Nucleus accumbens (tissue), 56 donors: Measurements from ENCODE around the gene FAM72D.
A peak's percentile ranks its signal among the peaks of the same experiment; 100 is the strongest.
"Not testable (repeated sequence)": the region's sequence is repeated elsewhere in the genome, so short reads cannot be mapped to it uniquely, and the experiment has no call there.

ENCODE experiments used
- DNase-seq, 56 donors: peaks; one replicate each; lab custom pipeline; 2025; lab: John Stamatoyannopoulos, UW

FAM72D gene

DNA sequence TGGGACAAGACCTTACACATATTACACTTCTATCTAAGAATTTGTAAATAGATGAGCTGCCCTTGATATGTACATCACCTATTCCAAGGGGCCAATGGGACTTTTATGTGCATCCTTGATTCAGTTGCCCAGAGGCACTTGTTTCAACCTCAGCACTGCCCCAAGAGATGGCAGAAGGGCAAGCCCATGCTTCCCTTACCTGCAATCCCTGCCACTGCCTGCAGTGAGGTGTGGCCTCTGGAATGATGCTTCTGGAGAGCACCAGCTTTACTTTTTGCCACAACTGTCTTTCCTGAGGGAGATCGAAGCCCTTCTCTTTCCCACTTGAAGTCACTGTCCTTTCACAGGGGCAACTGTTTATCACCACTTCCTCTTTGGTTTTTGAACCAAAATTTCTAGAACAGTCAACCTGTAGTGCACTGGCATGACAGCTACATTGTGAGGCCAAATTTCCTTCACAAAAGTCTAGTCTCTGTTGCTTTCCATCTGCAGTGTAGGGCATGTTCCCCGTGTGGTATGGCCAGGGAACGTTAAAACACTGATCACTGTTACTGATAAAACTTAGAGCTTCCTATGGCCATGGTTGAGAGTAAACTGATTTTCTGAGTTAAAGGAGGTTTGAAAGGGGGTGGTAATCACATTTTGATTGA lies 48.6 kb downstream of the FAM72D start:
- not testable (repeated sequence) for DNase-seq

DNA sequence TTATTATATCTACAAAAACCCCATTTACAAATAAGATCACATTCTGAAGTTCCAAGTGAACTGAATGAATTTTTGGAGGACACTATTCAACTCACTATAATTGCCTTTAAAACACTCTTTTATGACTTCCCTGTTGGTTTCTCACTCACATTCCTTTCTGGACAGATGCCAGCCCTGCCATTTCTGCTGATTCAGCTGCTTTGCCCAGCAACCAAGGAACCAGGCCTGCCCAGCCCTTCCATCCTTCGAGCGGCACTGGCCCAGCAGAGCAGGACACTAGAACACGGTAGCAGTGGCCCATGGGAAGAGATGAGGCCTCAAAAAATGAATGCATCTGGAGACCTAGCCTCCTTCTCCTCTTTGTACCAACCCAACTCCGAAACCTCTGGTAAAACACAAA lies 50.5 kb downstream of the FAM72D start:
- not testable (repeated sequence) for DNase-seq

DNA sequence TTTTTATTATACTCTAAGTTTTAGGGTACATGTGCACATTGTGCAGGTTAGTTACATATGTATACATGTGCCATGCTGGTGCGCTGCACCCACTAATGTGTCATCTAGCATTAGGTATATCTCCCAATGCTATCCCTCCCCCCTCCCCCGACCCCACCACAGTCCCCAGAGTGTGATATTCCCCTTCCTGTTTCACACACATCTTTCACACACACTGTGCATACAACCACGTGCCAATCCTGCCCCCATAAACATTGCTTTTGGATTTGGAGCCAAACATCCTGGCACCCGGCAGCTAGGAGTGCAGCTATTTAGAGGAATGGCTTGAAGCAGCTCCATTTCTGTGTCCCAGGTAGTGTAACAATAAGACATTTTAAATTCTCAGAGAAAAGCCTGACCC lies 51.4 kb downstream of the FAM72D start:
- DNase-seq: not testable (repeated sequence)

DNA sequence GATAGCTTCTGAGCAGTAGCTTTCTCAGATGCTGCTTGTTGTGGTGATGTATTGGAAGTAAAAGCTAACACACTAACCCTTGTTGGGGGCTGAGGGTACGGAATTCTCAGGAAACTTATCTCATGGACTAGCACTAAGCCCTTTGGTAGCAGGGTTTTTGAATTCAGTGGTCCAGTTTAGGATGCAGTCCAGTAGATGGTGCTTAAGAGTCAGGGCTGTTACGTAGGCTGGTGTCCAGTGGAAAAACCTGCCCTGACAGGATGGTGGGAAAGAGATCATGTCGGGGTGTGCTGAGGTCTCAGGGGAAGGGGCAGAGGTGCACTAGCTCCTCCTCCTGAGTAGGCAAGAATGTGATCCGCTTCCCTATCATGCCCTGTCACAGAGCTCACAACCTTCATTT lies 59.6 kb downstream of the FAM72D start:
- DNase-seq: not testable (repeated sequence)

DNA sequence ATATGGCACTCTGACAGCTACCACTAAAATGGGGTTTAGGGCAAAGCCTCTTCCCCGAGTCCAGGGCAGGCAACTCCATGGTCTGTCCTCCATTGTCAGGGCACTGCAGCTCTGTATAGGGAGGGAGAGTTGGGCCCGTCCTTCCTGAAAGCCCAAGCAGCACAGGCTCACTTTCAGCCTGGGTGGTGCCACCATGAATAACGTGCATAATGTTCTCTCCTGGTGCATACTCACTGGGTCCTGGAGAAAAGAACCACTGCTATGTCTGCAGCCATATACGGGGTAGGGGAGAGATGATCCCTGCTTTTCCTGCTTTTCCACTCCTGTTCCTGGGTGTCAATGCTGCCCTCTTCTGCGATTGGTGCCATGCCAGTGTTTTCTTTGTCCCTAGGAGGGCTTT lies 60.1 kb downstream of the FAM72D start:
- DNase-seq: not testable (repeated sequence)

DNA sequence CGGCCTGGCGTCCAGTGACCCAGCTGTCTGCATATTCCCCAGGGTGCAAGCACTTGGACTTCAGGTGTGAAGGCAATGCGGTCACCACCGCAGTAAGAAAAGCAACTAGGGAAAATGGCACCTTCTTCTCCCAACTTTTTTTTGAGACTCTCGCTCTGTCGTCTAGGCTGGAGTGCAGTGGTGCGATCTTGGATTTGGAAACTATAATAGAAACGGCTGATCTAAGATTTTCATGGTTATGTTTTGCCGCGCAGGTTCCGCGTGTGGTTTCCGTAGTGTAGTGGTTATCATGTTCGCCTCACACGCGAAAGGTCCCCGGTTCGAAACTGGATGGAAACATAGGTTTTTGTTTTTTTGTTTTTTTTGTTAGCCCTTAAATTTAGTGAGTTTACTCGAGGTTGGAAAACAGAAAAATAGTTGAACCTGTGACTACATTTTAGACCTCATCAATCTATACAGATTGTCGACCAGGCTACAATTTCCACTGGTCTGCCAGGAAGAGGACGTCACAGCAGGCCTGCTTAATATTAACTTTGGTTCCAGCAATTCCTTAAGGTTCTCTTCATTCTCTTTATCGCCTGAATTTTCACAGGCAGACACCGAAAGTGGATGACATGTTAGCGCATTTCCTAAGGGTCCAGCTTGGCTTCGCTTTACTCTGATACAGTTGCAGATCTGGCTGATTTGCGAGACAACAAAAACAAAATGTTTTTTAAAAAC lies 61.3 kb downstream of the FAM72D start:
- DNase-seq: peak in 6 of 56 donors; percentile 0 to 28 (median 2)

DNA sequence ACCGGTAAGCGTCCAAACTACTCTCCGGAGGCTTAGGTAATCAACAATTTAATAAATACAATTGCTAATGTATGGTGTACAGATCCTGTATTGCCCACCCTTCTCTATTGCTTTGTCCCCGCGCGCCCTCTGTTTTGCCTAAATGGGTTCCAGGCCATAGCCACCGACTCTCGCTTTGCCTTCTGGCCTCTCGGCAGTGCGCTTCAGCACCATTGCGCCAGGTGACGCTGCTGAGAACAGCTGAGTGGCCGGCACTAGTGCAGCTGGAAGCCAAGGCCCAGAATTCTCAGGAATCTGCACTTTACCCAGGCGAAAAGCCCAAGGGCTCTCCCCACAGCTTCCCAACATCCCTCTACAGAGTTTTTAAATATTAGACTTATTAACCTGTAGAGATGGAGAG lies 61.9 kb downstream of the FAM72D start:
- DNase-seq: not testable (repeated sequence)

DNA sequence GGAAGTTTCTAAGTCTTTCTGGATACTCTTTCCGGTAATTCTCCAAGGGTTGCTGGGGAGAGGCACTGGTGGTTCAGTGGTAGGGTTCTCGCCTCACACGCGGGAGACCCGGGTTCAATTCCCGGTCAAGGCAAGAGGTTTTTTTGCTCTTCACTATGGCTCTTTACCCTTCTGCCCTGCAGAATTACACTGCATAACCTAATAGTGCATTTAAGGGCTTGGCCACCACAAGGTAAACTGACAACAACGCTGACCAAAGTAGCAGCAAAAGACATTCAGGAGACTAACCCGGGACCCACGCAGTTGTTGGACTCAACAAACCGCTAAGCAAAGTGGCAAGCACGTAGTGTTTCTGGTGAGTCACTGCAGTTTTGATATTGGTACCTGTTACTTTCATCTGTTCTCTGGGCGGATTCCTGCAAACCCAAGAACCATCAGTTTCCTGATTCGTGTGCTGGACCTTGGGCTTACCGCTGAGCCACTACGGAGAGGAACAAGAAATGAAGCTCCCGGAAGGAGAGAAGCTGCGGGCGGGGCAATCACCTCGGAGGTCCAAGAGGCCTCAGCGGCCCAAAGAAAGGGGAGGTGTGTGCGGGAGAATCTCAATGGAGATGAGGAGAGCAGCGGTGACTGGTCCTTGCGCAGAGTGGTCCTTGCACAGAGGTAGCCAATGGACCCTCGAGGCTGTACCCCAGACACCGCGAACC lies 65.4 kb downstream of the FAM72D start:
- DNase-seq: not testable (repeated sequence)
